Prostate gland (tissue), 2 donors: ENCODE measurements around the gene TCERG1L. TPM values are rescaled to one million over a fixed set of nuclear protein-coding genes. Genes with fewer than 3 reads are reported as not detected.
"Not testable (repeated sequence)": the region's sequence is repeated elsewhere in the genome, so short reads cannot be mapped to it uniquely, and the experiment has no call there.

Source experiments
- DNase-seq: peaks from one replicate; pipeline ENCODE4 v3.0.0-alpha.2; 2019; ENCODE audit warnings: low spot score
- H3K27ac ChIP-seq, 2 donors: fragments of 200-600 bp; sonication (generic); 2 replicates each; pipeline ENCODE4 v1.5.1; 2017 to 2019
- H3K27me3 ChIP-seq: fragments of 200-600 bp; sonication (generic); replicated peaks from 2 replicates; pipeline ENCODE4 v1.5.1; 2019; ENCODE audit not compliant: insufficient read depth
- H3K36me3 ChIP-seq, 2 donors: fragments of 200-600 bp; sonication (generic); 1 replicate in 1 of 2; 2 replicates in 1 of 2; pipeline versions ENCODE4 v1.5.1 to v1.8.1; 2017 to 2019
- H3K4me1 ChIP-seq: fragments of 200-600 bp; sonication (generic); replicated peaks from 2 replicates; pipeline ENCODE4 v1.5.1; 2019
- H3K4me3 ChIP-seq, 2 donors: fragments of 200-600 bp; sonication (generic); 2 replicates each; pipeline ENCODE4 v1.5.1; 2017 to 2019
- H3K9me3 ChIP-seq: fragments of 200-600 bp; sonication (generic); 2 replicates; pipeline ENCODE4 v1.5.1; 2017
- POLR2A ChIP-seq: fragments of 450-650 bp; IDR thresholded peaks from one replicate; pipeline ENCODE4 v1.6.1; 2016; ENCODE audit warnings: antibody characterized with exemption, mild to moderate bottlenecking
- POLR2AphosphoS5 ChIP-seq: sonication (generic); formaldehyde crosslinking; IDR thresholded peaks from one replicate; pipeline ENCODE4 v1.6.1; 2017; ENCODE audit warnings: antibody characterized with exemption
- WGBS: methylation state at CpG from one replicate; pipeline ENCODE4 v1.1.5; 2018; 5-methylcytosine and 5-hydroxymethylcytosine counted together
- intact Hi-C: fragments of 100-400 bp; cut with DNase I; formaldehyde crosslinking; loops from one replicate; pipeline ENCODE4 v1.14.2; 2022
- total RNA-seq, 2 donors: library from RNA; depleted of rRNA; stranded (reverse); fragments of >200 nt; gene quantifications; one replicate each; pipeline ENCODE4 v1.1.0, GENCODE V29; 2016
- TF ChIP-seq, protein P1 (sequence below), 4 experiments: fragments of 200-600 bp in 2 of 4; fragments of 450-650 bp in 2 of 4; sonication (generic) in 2 of 4; IDR thresholded peaks; 1 replicate in 3 of 4; 2 replicates in 1 of 4; pipeline ENCODE4 v1.5.1; 2016 to 2019; ENCODE audit warnings: antibody characterized with exemption in 4 of 4, mild to moderate bottlenecking in 2 of 4, moderate library complexity in 2 of 4

TCERG1L gene
- total RNA-seq, 2 donors from 2014 or later = 0.23 to 4.0 TPM

DNA sequence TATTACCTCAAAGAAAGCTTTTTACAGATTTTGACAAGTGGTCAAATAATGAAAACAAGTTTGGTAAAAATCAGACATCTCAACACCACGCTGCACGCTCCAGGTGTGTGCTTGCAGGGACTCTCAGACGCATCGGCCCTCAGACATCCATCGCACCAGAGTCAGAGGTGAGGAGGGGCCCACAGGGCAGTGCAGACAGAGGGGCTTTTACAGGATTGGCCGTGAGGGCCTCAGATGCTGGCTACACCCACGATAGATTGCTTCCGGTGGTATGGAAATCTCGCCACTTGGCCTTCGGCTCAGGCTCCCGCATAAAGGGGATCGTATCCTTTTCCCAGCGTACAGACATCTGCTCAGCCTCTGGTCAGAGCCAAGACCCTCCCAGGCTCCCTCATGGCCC, 72.1 kb downstream of the TCERG1L start:
- no peaks in the 10 kb centered on the region for H3K27me3 ChIP-seq
- H3K27ac ChIP-seq = no peak overlapping the region
- no peaks in the 10 kb centered on the region for H3K36me3 ChIP-seq
- intact Hi-C loops = no loop called here
- TF ChIP-seq POLR2A = no peak
- TF ChIP-seq, protein P1, sequence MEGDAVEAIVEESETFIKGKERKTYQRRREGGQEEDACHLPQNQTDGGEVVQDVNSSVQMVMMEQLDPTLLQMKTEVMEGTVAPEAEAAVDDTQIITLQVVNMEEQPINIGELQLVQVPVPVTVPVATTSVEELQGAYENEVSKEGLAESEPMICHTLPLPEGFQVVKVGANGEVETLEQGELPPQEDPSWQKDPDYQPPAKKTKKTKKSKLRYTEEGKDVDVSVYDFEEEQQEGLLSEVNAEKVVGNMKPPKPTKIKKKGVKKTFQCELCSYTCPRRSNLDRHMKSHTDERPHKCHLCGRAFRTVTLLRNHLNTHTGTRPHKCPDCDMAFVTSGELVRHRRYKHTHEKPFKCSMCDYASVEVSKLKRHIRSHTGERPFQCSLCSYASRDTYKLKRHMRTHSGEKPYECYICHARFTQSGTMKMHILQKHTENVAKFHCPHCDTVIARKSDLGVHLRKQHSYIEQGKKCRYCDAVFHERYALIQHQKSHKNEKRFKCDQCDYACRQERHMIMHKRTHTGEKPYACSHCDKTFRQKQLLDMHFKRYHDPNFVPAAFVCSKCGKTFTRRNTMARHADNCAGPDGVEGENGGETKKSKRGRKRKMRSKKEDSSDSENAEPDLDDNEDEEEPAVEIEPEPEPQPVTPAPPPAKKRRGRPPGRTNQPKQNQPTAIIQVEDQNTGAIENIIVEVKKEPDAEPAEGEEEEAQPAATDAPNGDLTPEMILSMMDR (IDR thresholded peaks at IDR 0.05) = no peak
- TF ChIP-seq POLR2AphosphoS5 = no peak
- no peak overlapping the region for H3K4me3 ChIP-seq
- H3K9me3 ChIP-seq = no peaks in the 10 kb centered on the region
- H3K4me1 ChIP-seq = no peaks in the 10 kb centered on the region
- WGBS = 73% methylated on average over 13 of the region's 13 CpGs
- DNase-seq = no peak

DNA sequence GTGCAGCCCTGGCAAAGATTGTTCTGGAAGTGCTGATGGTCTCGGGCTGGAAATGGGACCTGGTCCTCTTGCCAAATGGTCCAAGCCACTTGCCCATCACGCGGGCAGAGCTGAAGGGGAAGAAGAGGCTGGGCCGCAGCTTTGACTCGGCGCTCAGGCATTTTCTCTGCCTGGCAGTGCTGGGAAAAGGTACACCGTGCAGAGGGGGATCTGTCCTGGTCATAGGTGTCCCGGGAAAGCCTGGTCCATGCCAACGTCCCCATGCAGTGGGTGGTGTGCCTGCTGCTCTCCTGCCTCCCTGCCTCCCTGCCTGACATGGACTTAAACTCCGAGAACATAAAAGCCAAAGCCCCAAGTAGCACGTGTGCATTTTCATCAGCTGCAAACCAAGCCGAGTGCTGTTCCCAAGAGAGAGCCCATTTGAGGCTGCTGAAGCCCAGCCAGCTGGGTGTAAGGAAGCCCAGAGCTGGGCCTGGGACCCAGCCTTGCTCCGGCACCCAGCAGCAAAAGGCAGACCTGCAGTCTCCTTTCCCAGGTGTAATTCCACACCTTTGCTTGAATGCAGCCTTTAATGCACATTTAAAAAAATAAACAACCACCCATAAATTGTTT, 72.7 kb downstream of the TCERG1L start:
- TF ChIP-seq, protein P1 (IDR thresholded peaks at IDR 0.05) = no peak
- no peak for TF ChIP-seq POLR2AphosphoS5
- TF ChIP-seq POLR2A = no peak
- Histone ChIP-seq H3K36me3 (no peaks in the 10 kb centered on the region), H3K4me3 (no peak overlapping the region), H3K27me3 (no peaks in the 10 kb centered on the region), H3K4me1 (no peaks in the 10 kb centered on the region), H3K9me3 (no peaks in the 10 kb centered on the region), H3K27ac (no peak overlapping the region)
- WGBS = 86% methylated on average over 13 of the region's 13 CpGs
- no peak for DNase-seq
- intact Hi-C loops = no loop called here

DNA sequence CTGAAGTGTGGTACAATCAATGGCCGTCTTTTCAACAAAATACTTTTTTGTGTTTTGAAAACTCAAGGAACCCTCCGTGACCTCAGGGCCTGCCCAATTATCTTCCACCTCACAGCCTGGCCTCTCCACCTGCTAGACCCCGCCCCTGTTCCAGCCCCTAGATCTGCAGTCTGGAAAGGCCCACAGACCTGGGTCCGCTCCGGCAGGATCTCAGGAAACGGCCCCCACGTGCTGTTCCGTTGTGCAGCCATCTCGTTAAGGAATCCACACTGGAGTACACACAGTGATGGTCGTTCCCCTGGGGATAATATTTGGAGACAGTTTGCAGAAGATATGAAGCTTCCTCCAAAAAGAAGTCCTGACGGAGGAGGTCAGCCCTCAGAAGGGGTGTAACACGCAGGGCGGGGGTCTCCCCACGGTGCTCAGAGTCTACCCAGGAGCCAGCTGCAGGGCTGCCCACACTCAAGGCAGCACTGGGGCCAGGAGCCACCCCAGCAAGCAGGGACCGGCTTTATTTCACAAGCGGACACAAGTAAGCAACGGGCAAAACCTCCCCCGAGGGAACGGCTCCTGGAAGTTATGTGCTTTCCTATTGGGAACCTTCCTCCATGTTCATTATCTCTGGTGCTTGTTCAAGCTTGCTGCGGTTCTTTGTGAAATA, 73.4 kb downstream of the TCERG1L start:
- WGBS = 74% methylated on average over 20 of the region's 20 CpGs

DNA sequence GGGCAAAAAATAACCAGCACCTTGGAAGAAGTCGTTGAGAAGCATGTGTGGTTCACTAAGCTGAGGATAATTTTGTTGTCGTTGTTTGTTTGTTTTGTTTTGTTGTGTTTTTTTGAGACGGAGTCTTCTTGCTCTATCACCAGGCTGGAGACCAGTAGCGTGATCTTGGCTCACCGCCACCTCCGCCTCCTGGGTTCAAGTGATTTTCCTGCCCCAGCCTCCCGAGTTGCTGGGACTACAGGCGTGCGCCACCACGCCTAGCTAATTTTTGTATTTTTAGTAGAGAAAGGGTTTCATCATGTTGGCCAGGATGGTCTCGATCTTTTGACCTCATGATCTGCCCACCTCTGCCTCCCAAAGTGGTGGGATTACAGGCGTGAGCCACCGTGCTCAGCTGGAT, 76.9 kb downstream of the TCERG1L start:
- H3K4me1 ChIP-seq, H3K36me3 ChIP-seq, H3K27me3 ChIP-seq, intact Hi-C loops, H3K4me3 ChIP-seq, H3K27ac ChIP-seq, H3K9me3 ChIP-seq, DNase-seq: not testable (repeated sequence)
- 97% methylated on average over 13 of the region's 13 CpGs for WGBS

More for the DNA sequence above, 73.4 kb downstream of the TCERG1L start:
- TF ChIP-seq POLR2AphosphoS5 = no peak
- TF ChIP-seq, protein P1 (IDR thresholded peaks at IDR 0.05) = no peak
- TF ChIP-seq POLR2A = no peak
- Histone ChIP-seq H3K4me3 (no peak overlapping the region), H3K36me3 (no peaks in the 10 kb centered on the region), H3K27me3 (no peaks in the 10 kb centered on the region), H3K27ac (no peak overlapping the region), H3K4me1 (no peaks in the 10 kb centered on the region), H3K9me3 (no peaks in the 10 kb centered on the region)
- intact Hi-C loops = no loop called here
- no peak for DNase-seq

DNA sequence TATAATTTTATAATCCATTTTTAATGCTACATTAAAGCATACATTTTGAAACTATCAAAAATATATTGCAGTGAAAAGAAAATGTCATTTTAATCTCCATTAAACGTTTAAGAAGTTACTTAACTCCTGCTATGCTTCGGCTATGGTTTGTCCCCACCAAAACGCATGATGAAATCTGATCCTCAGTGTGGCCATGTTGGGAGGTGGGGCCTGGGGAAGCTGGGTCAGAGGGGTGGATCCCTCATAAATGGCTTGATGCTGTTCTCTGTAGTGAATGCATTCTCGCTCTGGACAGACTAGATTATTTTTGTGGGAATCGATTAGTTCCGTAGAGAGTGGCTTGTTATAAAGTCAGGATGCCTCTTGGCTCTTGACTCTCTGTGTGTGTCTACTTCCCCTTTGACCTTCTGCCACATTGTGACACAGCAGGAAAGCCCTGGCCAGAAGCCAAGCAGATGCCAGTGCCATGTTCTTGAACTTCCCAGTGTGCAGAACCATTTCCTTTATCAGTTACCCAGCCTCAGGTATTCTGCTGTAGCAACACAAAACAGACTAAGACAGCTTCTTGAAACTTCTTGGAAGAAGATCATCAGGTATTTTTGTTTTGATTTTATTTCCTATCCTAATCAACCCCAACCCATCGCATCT, 77.8 kb downstream of the TCERG1L start:
- TF ChIP-seq POLR2A (no peak), POLR2AphosphoS5 (no peak)
- TF ChIP-seq, protein P1 (IDR thresholded peaks at IDR 0.05) = no peak
- H3K4me1 ChIP-seq = no peaks in the 10 kb centered on the region
- DNase-seq = no peak
- no peaks in the 10 kb centered on the region for H3K27me3 ChIP-seq
- no peaks in the 10 kb centered on the region for H3K36me3 ChIP-seq
- no peak overlapping the region for H3K4me3 ChIP-seq
- WGBS = 60% methylated on average over 7 of the region's 7 CpGs
- H3K9me3 ChIP-seq = no peaks in the 10 kb centered on the region
- intact Hi-C loops = no loop called here
- no peak overlapping the region for H3K27ac ChIP-seq
